Activated CD4-positive, alpha-beta memory T cell treated with anti-CD3 and anti-CD28 coated beads for 36 hours (primary cell): ENCODE results near the gene POTEJ. TPM values are rescaled to one million over a fixed set of nuclear protein-coding genes. Genes with fewer than 3 reads are reported as not detected.
A peak's percentile ranks its signal among the peaks of the same experiment; 100 is the strongest.
"Not testable (repeated sequence)": the region's sequence is repeated elsewhere in the genome, so short reads cannot be mapped to it uniquely, and the experiment has no call there.

Experiments
- CTCF ChIA-PET: fragments of 350-600 bp; sonication (Branson Sonifier 250); formaldehyde crosslinking; loops from one replicate; lab custom pipeline; 2021; ENCODE audit warnings: antibody characterized with exemption, inconsistent platforms; lab: Charles Lee
- POLR2A ChIA-PET: fragments of 350-600 bp; sonication (Branson Sonifier 250); formaldehyde crosslinking; loops from one replicate; lab custom pipeline; 2021; ENCODE audit warnings: antibody characterized with exemption; lab: Charles Lee
- DNase-seq: peaks from one replicate; pipeline ENCODE4 v3.0.0-alpha.2; 2020
- H3K27ac Mint-ChIP-seq: one replicate; pipeline ENCODE4 v1.8.0; 2021; ENCODE audit warnings: mixed read lengths
- H3K27me3 Mint-ChIP-seq: one replicate; pipeline ENCODE4 v1.8.0; 2021; ENCODE audit warnings: mixed read lengths
- H3K36me3 Mint-ChIP-seq: one replicate; pipeline ENCODE4 v1.8.0; 2021; ENCODE audit warnings: mixed read lengths
- H3K4me1 Mint-ChIP-seq: one replicate; pipeline ENCODE4 v1.8.0; 2021; ENCODE audit warnings: low read depth, mixed read lengths
- H3K4me3 Mint-ChIP-seq: one replicate; pipeline ENCODE4 v1.8.0; 2021; ENCODE audit warnings: mild to moderate bottlenecking, mixed read lengths
- H3K9me3 Mint-ChIP-seq: one replicate; pipeline ENCODE4 v1.8.0; 2021; ENCODE audit warnings: mixed read lengths
- intact Hi-C: fragments of 100-400 bp; cut with micrococcal nuclease; formaldehyde crosslinking; loops from one replicate; pipeline ENCODE4 v1.15.1; 2023
- total RNA-seq, 2 experiments: library from RNA; stranded (reverse); gene quantifications; one replicate each; pipeline ENCODE4 v1.2.3, GENCODE V29; 2021

Gene POTEJ
- total RNA-seq, 2 experiments from 2014 or later = not detected

DNA sequence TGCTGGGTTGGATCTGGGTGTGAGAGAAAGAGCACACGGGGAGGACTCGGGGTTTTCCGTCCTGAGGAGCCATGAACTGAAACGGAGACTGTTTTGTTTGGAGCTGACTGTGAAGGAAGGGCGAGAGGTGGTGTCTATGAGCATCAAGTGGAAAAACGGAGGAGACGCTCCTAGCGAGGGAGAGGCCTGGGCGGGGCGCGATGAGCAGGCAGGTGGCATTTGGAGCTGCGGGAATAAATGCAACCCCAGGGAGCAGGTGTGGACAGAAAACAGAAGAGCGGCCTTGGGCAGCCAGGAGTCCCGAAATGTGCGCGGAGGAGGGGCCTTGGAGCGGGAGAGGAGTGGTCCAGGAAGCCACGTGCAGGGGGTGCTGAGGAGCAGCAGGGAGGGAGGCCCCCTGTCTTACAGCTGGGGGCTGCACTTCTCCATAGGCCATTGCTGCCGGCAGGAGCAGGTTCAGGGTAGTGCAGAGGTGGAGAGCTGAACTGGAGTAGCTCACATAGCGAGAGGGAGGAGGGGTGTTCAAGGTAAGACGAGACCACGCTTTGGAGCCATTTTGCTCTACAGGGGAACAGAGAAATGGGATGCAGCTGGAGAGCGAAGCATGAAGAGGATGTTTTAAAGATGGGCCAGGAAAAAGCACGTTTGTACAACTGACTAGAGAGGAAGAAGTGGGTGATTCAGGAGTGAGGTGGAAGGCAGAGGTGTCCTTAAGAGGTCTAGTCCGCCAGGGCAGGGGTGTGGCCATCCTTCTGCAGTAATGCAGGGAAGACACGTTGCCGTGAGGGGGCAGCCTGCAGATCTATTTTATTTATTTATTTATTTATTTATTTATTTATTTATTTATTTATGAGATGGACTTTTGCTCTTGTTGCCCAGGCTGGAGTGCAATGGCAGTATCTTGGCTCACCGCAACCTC lies 2.0 kb upstream of the POTEJ start:
- H3K27ac Mint-ChIP-seq, H3K27me3 Mint-ChIP-seq, H3K4me3 Mint-ChIP-seq, CTCF ChIA-PET, H3K4me1 Mint-ChIP-seq, intact Hi-C loops, DNase-seq, H3K9me3 Mint-ChIP-seq, POLR2A ChIA-PET, H3K36me3 Mint-ChIP-seq: not testable (repeated sequence)

DNA sequence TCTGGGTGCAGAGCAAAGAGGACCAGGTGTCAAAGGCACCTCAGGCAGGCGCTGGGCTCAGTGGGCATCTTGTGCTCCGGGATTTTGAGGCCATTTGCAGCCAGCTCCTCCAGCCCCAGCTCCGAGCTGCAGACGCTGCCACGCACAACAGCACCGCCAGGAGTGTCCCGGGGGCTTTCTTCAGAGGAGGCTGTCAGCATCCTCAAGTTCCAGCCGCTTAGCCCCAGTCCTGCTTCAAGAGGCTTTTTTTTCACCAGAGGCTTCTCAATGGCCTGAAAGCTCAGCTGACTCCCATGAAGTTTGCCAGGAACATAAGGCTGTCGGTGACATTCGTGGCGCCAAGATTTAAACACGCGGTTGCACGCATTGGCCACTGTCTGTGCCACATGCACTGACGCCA lies 754 bp upstream of the POTEJ start:
- not testable (repeated sequence) for DNase-seq, H3K27ac Mint-ChIP-seq, H3K4me1 Mint-ChIP-seq

DNA sequence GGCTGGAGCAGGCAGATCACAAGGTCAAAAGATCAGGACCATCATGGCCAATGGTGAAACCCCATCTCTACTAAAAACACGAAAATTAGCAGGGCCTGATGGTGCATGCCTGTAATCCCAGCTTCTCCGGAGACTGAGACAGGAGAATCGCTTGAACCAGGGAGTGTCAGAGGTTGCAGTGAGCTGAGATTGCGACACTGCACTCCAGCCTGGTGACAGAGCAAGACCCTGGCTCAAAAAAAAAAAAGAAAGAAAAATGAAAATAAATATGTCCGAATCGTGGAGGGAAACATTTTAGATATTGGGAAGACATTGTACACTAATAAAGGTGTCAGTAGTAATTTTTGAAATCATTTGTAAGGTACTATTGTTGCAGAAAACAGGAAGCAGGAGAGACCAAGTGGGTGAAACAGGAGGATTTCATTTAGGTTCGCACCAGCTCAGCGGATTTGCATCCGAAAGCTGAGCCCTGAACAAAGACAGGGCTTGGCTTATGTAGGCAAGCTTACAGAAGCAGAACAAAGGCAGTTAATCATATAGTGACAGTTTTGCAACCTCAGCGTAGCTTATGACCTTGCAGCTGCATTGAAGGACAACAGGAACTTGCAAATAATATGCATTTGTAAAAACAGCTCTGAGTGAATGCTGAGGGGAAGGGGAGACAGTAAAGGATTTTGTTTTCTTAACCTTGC lies 17.7 kb downstream of the POTEJ start:
- H3K9me3 Mint-ChIP-seq, DNase-seq, CTCF ChIA-PET, H3K4me3 Mint-ChIP-seq, POLR2A ChIA-PET, H3K27me3 Mint-ChIP-seq, H3K36me3 Mint-ChIP-seq, intact Hi-C loops, H3K4me1 Mint-ChIP-seq, H3K27ac Mint-ChIP-seq: not testable (repeated sequence)

More for the DNA sequence above, 754 bp upstream of the POTEJ start:
- CTCF ChIA-PET, H3K27me3 Mint-ChIP-seq, H3K36me3 Mint-ChIP-seq, H3K9me3 Mint-ChIP-seq, H3K4me3 Mint-ChIP-seq, intact Hi-C loops, POLR2A ChIA-PET: not testable (repeated sequence)

DNA sequence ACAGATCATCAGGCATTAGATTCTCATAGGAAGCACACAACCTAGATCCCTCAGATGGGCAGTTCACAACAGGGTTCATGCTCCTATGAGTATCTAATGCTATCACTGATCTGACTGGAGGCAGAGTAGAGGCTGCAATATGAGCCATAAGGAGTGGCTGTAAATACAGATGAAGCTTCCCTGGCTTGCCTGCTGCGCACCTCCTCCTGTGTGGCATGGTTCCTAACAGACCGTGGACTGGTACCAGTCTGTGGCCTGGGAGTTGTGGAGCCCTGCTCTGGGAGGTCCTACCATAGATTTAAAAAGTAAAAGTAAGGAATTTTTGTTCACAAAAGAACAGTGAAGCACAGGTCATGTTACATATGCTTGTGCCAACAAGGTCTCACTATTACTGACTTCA lies 27.7 kb downstream of the POTEJ start:
- H3K4me1 Mint-ChIP-seq, H3K4me3 Mint-ChIP-seq, H3K36me3 Mint-ChIP-seq, CTCF ChIA-PET, H3K9me3 Mint-ChIP-seq, H3K27me3 Mint-ChIP-seq, H3K27ac Mint-ChIP-seq, DNase-seq, intact Hi-C loops, POLR2A ChIA-PET: not testable (repeated sequence)

DNA sequence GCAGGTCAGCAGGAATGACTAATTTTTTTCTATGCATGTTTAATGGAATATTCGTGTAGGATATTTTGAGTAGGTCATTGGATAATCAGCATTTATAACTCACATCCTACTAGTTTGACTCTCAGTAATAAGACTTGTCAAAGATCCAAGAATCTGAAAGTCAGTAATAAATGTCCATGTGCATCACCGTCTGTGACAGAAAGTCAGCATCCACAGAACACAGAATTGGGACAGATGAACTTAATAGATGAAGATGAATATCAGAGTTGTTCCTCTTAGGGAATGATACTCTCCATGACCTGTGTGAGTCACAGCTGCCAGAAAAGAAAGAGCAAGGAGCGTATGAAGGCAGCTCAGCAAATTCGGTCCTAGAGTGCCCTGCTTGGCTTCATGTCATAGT lies 30.4 kb downstream of the POTEJ start:
- H3K9me3 Mint-ChIP-seq, H3K27ac Mint-ChIP-seq, H3K4me3 Mint-ChIP-seq, CTCF ChIA-PET, H3K27me3 Mint-ChIP-seq, DNase-seq, H3K36me3 Mint-ChIP-seq, H3K4me1 Mint-ChIP-seq, POLR2A ChIA-PET, intact Hi-C loops: not testable (repeated sequence)

DNA sequence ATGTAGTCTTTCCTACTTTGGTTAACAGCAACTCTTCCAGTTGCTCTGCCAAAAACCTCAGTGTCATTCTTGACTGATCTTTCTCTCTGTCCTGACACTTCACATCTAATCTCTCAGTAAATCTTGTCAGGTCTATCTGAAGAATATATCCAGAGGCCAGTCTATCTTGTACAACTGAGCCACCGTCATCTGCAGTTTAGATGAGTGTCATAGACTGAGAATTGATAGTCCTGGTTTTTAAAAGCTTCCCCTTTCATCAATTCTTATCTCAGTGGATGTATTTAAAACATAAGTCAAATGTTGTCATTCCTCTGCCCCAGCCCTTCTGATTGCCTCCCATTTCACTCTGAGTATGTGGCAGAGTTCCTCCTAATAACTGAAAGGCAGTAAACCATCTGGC lies 38.0 kb downstream of the POTEJ start:
- H3K4me3 Mint-ChIP-seq, intact Hi-C loops, H3K27me3 Mint-ChIP-seq, H3K4me1 Mint-ChIP-seq, H3K36me3 Mint-ChIP-seq, H3K9me3 Mint-ChIP-seq, H3K27ac Mint-ChIP-seq, CTCF ChIA-PET, DNase-seq, POLR2A ChIA-PET: not testable (repeated sequence)

DNA sequence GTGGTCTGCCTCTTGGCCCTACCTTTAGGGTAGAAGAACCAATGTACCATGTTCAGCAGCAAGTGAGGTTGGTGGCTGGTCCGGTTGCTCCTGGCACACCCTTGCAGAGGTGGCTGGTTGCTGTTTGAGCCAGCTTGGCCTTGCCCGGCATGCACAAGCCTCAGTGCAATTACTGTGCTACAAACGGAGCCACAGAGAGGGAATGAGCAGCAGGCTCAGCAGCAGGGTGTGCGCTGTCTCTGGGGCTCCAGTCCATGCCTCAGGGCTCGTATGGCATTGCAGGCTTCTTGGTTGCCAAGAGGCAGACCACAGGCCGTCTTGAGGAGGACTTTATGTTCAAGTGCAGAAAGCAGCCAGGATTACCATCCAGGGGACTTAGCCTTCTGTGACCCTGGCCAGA lies 53.3 kb downstream of the POTEJ start:
- intact Hi-C loops, H3K4me1 Mint-ChIP-seq, CTCF ChIA-PET, H3K27me3 Mint-ChIP-seq, H3K36me3 Mint-ChIP-seq, DNase-seq, H3K4me3 Mint-ChIP-seq, H3K9me3 Mint-ChIP-seq, H3K27ac Mint-ChIP-seq, POLR2A ChIA-PET: not testable (repeated sequence)

DNA sequence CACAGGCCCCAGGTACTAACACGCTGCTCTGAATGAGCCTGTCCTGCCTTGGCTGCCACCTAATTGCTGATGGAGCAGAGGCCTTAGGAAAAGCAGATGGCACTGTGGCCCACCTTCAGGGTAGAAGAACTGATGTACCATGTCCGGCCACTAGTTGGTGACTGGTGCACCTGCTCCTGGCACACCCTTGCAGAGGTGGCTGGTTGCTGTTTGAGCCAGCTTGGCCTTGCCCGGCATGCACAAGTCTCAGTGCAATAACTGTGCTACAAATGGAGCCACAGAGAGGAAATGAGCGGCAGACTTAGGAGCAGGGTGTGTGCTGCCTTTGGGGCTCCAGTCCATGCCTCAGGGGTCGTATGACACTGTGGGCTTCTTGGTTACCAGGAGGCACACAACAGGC lies 54.4 kb downstream of the POTEJ start:
- intact Hi-C loops, H3K36me3 Mint-ChIP-seq, H3K4me1 Mint-ChIP-seq, POLR2A ChIA-PET, H3K27ac Mint-ChIP-seq, H3K9me3 Mint-ChIP-seq, CTCF ChIA-PET, H3K27me3 Mint-ChIP-seq, H3K4me3 Mint-ChIP-seq, DNase-seq: not testable (repeated sequence)

DNA sequence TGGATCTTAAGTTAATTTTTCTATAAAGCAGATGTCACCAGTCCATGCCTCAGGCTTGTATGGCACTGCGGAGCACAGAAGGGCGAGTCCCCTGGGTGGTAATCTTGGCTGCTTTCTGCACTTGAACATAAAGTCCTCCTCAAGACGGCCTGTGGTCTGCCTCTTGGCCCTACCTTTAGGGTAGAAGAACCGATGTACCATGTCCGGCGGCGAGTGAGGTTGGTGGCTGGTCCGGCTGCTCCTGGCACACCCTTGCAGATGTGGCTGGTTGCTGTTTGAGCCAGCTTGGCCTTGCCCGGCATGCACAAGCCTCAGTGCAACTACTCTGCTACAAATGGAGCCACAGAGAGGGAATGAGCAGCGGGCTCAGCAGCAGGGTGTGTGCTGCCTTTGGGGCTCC lies 56.3 kb downstream of the POTEJ start:
- H3K27me3 Mint-ChIP-seq, H3K4me3 Mint-ChIP-seq, H3K4me1 Mint-ChIP-seq, H3K9me3 Mint-ChIP-seq, H3K27ac Mint-ChIP-seq, DNase-seq, intact Hi-C loops, POLR2A ChIA-PET, CTCF ChIA-PET, H3K36me3 Mint-ChIP-seq: not testable (repeated sequence)

DNA sequence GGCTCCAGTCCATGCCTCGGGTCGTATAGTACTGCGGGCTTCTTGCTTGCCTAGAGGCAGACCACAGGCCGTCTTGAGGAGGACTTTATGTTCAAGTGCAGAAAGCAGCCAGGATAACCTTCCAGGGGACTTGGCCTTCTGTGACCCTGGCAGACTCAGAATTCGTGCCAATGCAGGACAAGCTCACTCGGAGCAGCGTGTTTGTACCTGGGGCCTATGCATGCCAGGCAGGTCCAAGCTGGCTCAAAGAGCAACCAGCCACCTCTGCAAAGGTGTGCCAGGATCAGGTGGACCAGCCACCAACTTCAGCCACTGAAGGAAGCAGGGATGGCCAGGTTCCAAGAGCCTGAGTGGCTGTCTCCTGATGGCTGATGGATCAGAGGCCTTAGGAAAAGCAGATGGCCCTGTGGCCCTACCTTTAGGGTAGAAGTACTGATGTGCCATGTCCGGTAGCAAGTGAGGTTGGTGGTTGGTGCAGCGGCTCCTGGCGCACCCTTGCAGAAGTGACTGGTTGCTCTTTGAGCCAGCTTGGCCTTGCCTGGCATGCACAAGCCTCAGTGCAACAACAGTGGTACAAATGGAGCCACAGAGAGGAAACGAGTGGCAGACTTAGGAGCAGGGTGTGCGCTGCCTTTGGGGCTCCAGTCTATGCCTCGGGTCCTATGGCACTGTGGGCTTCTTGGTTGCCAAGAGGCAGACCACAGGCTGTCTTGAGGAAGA lies 58.9 kb downstream of the POTEJ start:
- DNase-seq, POLR2A ChIA-PET, H3K27ac Mint-ChIP-seq, H3K9me3 Mint-ChIP-seq, H3K27me3 Mint-ChIP-seq, H3K36me3 Mint-ChIP-seq, intact Hi-C loops, H3K4me1 Mint-ChIP-seq, CTCF ChIA-PET, H3K4me3 Mint-ChIP-seq: not testable (repeated sequence)

DNA sequence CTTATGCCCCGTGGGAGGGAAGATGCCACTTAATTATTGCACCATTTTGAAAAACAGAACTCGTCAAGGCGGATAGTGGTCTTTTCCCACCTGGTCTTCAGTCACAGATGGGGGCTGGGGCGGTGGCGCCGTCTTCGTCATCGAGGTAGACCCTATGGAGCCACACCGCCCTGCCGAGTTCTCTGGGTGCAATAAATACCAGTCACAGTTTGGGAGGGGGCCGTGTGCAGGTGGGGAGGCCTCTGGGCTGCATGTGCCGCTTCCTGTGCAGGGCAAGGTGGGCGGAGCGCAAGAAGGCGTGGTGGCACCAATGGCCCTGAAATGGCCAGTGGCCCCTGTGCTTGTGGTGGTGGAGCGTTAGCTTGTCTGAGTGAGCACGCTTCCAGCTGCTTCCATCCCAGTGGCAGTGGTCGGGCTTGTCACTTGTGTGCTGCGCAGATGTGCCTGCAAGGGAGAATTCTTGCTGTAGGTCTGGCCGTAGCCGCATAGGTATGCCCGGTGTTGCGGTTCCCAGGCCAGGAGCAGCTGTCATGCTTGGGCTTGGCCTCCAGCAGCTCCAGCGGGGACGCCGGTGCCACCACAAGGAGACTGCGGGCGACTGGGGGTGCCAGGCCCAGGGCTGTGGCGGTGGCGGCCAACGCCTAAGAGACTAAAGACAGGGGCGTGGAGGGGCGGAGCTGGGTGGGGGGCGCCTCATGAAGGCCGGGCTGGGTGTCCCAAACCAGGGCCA lies 81.0 kb downstream of the POTEJ start:
- H3K36me3 Mint-ChIP-seq, H3K4me3 Mint-ChIP-seq, H3K27ac Mint-ChIP-seq, H3K4me1 Mint-ChIP-seq, intact Hi-C loops, H3K9me3 Mint-ChIP-seq, CTCF ChIA-PET, POLR2A ChIA-PET, DNase-seq: not testable (repeated sequence)
- H3K27me3 Mint-ChIP-seq = peaks cover 11% of the 10 kb centered on the region

DNA sequence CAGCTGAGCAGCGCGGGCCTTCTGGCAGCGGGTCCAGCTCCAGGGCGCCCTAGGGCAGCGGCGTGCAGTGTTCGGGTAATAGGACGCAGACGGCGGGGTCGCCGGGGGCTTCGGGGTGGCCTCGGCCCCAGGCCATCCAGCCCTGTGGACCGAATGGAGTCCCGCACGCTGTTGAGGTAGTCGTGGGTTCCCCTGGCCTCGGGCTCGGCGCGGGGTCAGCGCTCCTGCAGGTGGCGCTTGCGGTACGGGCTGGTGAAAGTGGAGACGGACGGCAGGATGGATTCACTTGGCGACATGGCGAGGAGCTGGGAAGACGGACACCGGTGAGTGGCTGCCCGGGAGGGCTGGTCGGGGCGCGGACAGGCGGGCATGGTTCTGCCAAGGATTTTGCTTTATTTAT lies 82.2 kb downstream of the POTEJ start:
- POLR2A ChIA-PET, H3K36me3 Mint-ChIP-seq, H3K27ac Mint-ChIP-seq, H3K4me3 Mint-ChIP-seq, intact Hi-C loops, CTCF ChIA-PET, H3K9me3 Mint-ChIP-seq, H3K4me1 Mint-ChIP-seq: not testable (repeated sequence)
- peaks cover 11% of the 10 kb centered on the region for H3K27me3 Mint-ChIP-seq
- peak; percentile 51 for DNase-seq
